ENCODE data around the gene KIF3C.

GRCh38 chr2:26010943-26011342, 28.6 kb upstream of the KIF3C start:
- TF ChIP-seq PHF8 (conservative IDR thresholded peaks at IDR 0.05; ENCODE audit: low read depth, low read length): no peak
- no peak for TF ChIP-seq POLR2AphosphoS5 (IDR thresholded peaks at IDR 0.05; ENCODE audit: low read depth, low read length)
- TF ChIP-seq CTCF (IDR thresholded peaks at IDR 0.05; ENCODE audit: control extremely low read depth in 1 of 3, insufficient read depth in 1 of 3, low read depth in 1 of 3, low read length in 3 of 3): no peak
- TF ChIP-seq EZH2 (IDR thresholded peaks at IDR 0.05; ENCODE audit: low read depth, low read length, severe bottlenecking): no peak
- no peak for TF ChIP-seq USF2 (IDR thresholded peaks at IDR 0.05; ENCODE audit: low read length)
- no peak for TF ChIP-seq BRCA1 (IDR thresholded peaks at IDR 0.05; ENCODE audit: low read depth, low read length)
- no peak for TF ChIP-seq HDAC2 (IDR thresholded peaks at IDR 0.05; ENCODE audit: borderline replicate concordance in 1 of 2, low read depth in 2 of 2, low read length in 2 of 2)
- no peak for TF ChIP-seq ATF2 (IDR thresholded peaks at IDR 0.05; ENCODE audit: low read length)
- TF ChIP-seq TAF7 (optimal IDR thresholded peaks at IDR 0.05; ENCODE audit: borderline replicate concordance, low read depth, low read length): no peak

All from H1 (cell line).